GM10266 (cell line): ENCODE measurements around the gene CNTN4.

Source experiments
- DNase-seq: peaks from one replicate; pipeline ENCODE4 v3.0.0; 2012; ENCODE audit errors: extremely low spot score
- CTCF ChIP-seq: IDR thresholded peaks from 2 replicates; pipeline ENCODE4 v1.5.1; 2012; ENCODE audit warnings: mild to moderate bottlenecking, low read depth; ENCODE audit not compliant: control insufficient read depth, insufficient read depth; ENCODE audit errors: missing control alignments

The CNTN4 gene

DNA sequence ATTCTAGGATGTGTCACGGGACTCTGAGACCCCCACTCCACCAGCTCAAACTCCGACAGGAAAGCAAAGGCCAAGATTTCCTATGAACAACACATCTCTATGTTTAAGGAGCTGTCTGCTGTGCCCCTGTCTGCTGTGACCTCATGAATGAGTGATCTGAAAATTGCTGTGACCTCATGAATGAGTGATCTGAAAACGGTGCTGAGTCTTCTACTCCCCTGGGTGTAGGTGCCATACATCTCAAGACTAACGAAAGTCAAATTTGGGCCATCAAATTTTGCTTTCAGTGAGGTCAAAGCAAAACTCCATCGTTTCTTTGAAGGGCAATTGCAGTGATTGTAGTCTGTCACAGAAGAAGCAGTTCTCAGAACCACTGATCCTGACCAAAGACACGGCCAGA, 987.1 kb downstream of the CNTN4 start:
- DNase-seq, result no peak
- TF ChIP-seq CTCF, result no peak

GRCh38 chr3:3086239-3086638, 987.6 kb downstream of the CNTN4 start:
- no peak for TF ChIP-seq CTCF
- no peak for DNase-seq

GRCh38 chr3:3087279-3087678, 988.6 kb downstream of the CNTN4 start:
- no peak for DNase-seq
- no peak for TF ChIP-seq CTCF

DNA sequence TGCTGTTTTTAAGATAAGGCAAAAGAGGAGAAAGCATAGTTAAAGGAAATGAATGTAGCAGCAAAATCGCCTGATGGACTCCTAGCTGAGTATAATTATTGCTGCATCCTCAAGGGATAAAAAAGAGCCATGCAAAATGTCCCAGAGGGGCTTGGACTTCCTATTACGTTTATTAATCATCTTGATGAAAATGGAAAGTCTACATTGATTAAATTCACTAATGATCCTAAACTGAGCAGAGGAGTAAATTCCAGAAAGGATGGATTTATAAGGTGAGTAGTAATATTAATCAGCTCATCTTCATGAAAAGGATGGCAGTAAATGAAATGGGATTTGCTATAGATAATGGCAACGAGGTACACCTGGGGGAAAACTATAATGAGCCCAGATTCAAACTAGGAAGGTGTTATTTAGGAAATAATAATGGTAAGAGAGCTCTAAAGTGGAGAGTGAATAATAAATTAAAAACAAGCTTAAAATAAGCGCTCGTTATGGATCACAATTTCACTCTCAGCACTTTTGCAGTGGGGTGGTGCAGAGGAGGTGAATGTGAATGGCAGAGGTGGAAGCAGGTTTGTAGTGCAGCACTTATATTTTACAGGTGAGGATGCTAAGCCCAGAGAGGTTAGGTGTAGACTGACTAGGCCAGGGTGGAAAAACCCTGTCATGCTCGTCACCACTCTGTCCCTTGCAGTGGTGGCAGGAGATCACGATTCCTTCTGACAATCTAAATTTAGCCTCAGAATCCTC, 989.2 kb downstream of the CNTN4 start:
- no peak for DNase-seq
- no peak for TF ChIP-seq CTCF

GRCh38 chr3:3089017-3089416, 990.4 kb downstream of the CNTN4 start:
- TF ChIP-seq CTCF, result no peak
- no peak for DNase-seq

GRCh38 chr3:3097958-3098357, 999.3 kb downstream of the CNTN4 start:
- TF ChIP-seq CTCF, result no peak
- DNase-seq, result no peak

DNA sequence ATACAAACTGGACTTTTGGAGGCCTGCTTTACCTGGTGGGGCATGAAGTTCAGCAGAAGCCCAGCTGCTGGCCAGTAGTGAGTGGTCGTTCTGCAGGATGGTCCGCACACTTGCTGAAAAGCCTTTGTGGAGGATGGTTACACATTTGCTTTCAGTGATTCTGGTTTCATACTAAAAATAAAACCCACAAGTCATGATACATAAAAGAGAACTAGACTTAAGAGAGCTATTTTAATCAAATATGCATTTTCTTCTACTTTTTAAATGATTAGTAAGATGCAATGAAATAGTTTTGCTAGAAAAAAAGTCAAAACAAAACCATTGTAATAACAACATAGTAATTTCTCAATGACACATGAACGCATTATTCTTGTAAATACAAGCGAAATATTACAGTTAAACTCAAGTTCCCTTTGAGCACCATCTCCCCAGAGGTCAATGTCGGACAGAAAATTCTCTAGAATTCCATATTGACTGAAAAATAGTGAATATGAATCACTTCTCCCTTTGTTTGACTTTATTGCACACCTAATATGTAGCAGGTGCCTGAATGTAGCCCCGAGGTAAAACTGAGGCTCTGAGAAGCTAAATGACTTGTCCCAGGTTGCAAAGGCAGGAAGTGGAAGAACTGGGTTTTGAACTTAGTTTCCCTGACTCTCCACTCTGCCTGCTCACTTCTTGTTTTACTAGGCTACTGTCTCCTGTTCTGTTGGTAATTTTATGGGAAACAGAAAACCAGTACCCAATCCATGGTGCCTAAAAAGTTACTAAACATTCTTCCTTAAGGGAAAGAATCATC, 1003.2 kb downstream of the CNTN4 start:
- DNase-seq, result no peak
- no peak for TF ChIP-seq CTCF
